ENCODE data around the gene BCAP29.

DNA sequence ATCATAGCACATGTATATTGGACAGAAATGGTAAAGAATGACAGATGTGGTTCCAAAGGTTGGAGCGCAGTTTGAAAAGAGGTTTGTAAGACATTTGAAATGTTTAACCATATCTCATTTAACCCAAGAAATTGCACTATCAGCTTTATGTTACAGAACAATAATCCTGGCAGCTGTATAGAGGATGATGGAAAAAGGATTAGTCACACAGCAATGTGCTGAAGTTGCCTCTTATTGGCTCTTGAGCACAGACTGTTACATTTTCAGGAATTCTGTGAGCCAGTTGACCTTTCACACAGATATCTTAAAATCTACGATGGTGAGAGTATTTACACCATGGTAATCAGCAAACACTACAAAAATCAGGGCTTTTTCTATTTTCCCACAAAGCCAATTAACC lies 20.2 kb upstream of the BCAP29 start:
- TF ChIP-seq, protein P1, sequence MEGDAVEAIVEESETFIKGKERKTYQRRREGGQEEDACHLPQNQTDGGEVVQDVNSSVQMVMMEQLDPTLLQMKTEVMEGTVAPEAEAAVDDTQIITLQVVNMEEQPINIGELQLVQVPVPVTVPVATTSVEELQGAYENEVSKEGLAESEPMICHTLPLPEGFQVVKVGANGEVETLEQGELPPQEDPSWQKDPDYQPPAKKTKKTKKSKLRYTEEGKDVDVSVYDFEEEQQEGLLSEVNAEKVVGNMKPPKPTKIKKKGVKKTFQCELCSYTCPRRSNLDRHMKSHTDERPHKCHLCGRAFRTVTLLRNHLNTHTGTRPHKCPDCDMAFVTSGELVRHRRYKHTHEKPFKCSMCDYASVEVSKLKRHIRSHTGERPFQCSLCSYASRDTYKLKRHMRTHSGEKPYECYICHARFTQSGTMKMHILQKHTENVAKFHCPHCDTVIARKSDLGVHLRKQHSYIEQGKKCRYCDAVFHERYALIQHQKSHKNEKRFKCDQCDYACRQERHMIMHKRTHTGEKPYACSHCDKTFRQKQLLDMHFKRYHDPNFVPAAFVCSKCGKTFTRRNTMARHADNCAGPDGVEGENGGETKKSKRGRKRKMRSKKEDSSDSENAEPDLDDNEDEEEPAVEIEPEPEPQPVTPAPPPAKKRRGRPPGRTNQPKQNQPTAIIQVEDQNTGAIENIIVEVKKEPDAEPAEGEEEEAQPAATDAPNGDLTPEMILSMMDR (IDR thresholded peaks at IDR 0.05 in 2 of 3, conservative IDR thresholded peaks at IDR 0.05 in 1 of 3; ENCODE audit: borderline replicate concordance in 1 of 3, insufficient read depth in 1 of 3, low read depth in 2 of 3, low read length in 2 of 3) = no peak
- TF ChIP-seq EZH2phosphoT487 (IDR thresholded peaks at IDR 0.05; ENCODE audit: borderline replicate concordance) = no peak
